Mesendoderm (in vitro differentiated cells): ENCODE results near the gene BICD1.

Source experiments
- DNase-seq: peaks from one replicate; pipeline ENCODE4 v3.0.0; 2013
- H2AK5ac ChIP-seq: 2 replicates; pipeline ENCODE4 v1.6.1; 2013; ENCODE audit warnings: low read length, inconsistent platforms
- H2BK120ac ChIP-seq: 2 replicates; pipeline ENCODE4 v1.6.1; 2013; ENCODE audit warnings: low read depth, mild to moderate bottlenecking, low read length, moderate library complexity, mixed read lengths
- H2BK15ac ChIP-seq: replicated peaks from 2 replicates; pipeline ENCODE4 v1.6.1; 2013; ENCODE audit warnings: low read depth, mild to moderate bottlenecking, moderate library complexity
- H2BK5ac ChIP-seq: 2 replicates; pipeline ENCODE4 v1.6.1; 2013; ENCODE audit warnings: low read length, inconsistent platforms
- H3K18ac ChIP-seq: 2 replicates; pipeline ENCODE4 v1.6.1; 2013; ENCODE audit warnings: mild to moderate bottlenecking, low read length, mixed read lengths
- H3K23ac ChIP-seq: one replicate; pipeline ENCODE4 v1.6.1; 2013; ENCODE audit warnings: low read length
- H3K27ac ChIP-seq: 2 replicates; pipeline ENCODE4 v1.5.1; 2013; ENCODE audit warnings: low read depth, mild to moderate bottlenecking, inconsistent platforms, low read length, moderate library complexity
- H3K27me3 ChIP-seq: 2 replicates; pipeline ENCODE4 v1.6.1; 2013; ENCODE audit warnings: low read length, control low read depth, mild to moderate bottlenecking, inconsistent platforms; ENCODE audit not compliant: insufficient read depth, poor library complexity
- H3K36me3 ChIP-seq: 2 replicates; pipeline ENCODE4 v1.6.1; 2013; ENCODE audit warnings: low read length, inconsistent platforms; ENCODE audit not compliant: control insufficient read depth, insufficient read depth
- H3K4ac ChIP-seq: one replicate; pipeline ENCODE4 v1.6.1; 2013; ENCODE audit warnings: low read depth, mild to moderate bottlenecking, low read length, moderate library complexity
- H3K4me1 ChIP-seq: 2 replicates; pipeline ENCODE4 v1.6.1; 2013; ENCODE audit warnings: low read depth, low read length, inconsistent platforms; ENCODE audit not compliant: control insufficient read depth
- H3K4me2 ChIP-seq: 2 replicates; pipeline ENCODE4 v1.6.1; 2013; ENCODE audit warnings: low read length
- H3K4me3 ChIP-seq: 2 replicates; pipeline ENCODE4 v1.5.1; 2013; ENCODE audit warnings: mild to moderate bottlenecking, low read length
- H3K56ac ChIP-seq: one replicate; pipeline ENCODE4 v1.6.1; 2013; ENCODE audit warnings: low read length
- H3K79me1 ChIP-seq: 2 replicates; pipeline ENCODE4 v1.6.1; 2013; ENCODE audit warnings: low read length, inconsistent platforms
- H3K79me2 ChIP-seq: 2 replicates; pipeline ENCODE4 v1.6.1; 2013; ENCODE audit warnings: mild to moderate bottlenecking, low read length; ENCODE audit not compliant: control insufficient read depth, insufficient read depth
- H3K9ac ChIP-seq: 2 replicates; pipeline ENCODE4 v1.6.1; 2013; ENCODE audit warnings: low read length, inconsistent platforms
- H4K5ac ChIP-seq: one replicate; pipeline ENCODE4 v1.6.1; 2013; ENCODE audit warnings: low read length
- H4K8ac ChIP-seq: one replicate; pipeline ENCODE4 v1.6.1; 2013; ENCODE audit warnings: low read depth, mild to moderate bottlenecking, control low read depth, low read length, moderate library complexity
- WGBS: extraction: QIAGEN DNeasy Blood & Tissue Kit; methylation state at CpG from one replicate; pipeline ENCODE4 v1.1.7; 2013; ENCODE audit warnings: low lambda C conversion rate, missing lambda C conversion rate; ENCODE audit not compliant: insufficient coverage; ENCODE audit errors: extremely low coverage; 5-methylcytosine and 5-hydroxymethylcytosine counted together

The BICD1 gene

DNA sequence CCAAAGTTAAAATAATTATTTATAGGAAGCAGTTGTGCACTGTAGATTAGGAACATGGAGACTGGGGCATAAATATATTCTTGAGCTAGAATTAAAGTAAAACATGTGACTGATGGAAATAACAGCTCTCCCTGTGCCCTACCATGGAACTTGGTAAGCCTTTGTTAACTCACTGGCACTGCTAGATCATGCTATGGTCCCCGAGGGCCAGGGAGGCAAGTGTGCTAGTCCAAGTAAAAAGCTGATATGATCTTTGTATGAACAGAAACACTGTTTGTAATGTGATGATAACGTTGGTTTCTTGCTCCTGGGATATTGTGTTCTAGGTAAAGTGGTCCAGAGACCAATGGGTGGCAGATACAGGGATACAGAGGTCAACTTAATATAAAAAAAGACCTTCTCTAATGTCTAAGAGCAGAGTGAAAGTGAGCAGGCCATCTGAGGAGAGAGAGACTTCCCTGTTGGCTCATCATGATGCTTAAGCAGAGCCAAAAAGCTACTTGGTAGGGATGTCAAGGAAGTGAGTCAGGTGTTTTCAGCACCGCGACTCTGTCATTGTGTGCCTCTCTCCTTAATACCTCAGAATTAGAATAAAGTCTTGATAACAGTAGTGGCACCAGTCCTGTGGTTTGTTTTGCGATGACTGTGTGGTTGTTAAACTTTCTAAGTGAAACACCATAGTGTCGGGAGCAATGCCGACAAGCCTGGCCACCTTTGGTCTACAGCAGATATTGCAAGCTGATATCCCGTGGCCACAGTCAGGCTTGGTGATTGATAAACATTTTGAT lies 27.6 kb downstream of the BICD1 start:
- Histone ChIP-seq H3K79me1 (peaks cover 11% of the 10 kb centered on the region), H4K5ac (no peak overlapping the region), H2BK120ac (no peak overlapping the region), H3K23ac (no peak overlapping the region), H3K27ac (no peak overlapping the region), H2BK15ac (no peak overlapping the region), H3K27me3 (no peaks in the 10 kb centered on the region), H3K79me2 (peaks cover 21% of the 10 kb centered on the region), H3K36me3 (no peaks in the 10 kb centered on the region), H3K9ac (no peak overlapping the region), H3K4me2 (no peak overlapping the region), H3K4me1 (no peaks in the 10 kb centered on the region), H3K4ac (no peak overlapping the region), H2BK5ac (no peak overlapping the region), H3K4me3 (no peak overlapping the region), H4K8ac (no peak overlapping the region), H2AK5ac (no peak overlapping the region), H3K56ac (no peak overlapping the region), H3K18ac (no peak overlapping the region)
- no peak for DNase-seq
- no CpG with 5 or more reads among the region's 8 CpGs for WGBS

GRCh38 chr12:32135967-32136366 lies 29.3 kb downstream of the BICD1 start:
- Histone ChIP-seq H2BK15ac (no peak overlapping the region), H3K27ac (no peak overlapping the region), H4K5ac (no peak overlapping the region), H3K4me3 (no peak overlapping the region), H3K18ac (no peak overlapping the region), H3K79me2 (peaks cover 24% of the 10 kb centered on the region), H3K4ac (no peak overlapping the region), H3K79me1 (peaks cover 11% of the 10 kb centered on the region), H3K56ac (no peak overlapping the region), H4K8ac (no peak overlapping the region), H3K23ac (no peak overlapping the region), H3K9ac (no peak overlapping the region), H3K4me2 (no peak overlapping the region), H2BK120ac (no peak overlapping the region), H3K36me3 (no peaks in the 10 kb centered on the region), H3K4me1 (no peaks in the 10 kb centered on the region), H2BK5ac (no peak overlapping the region), H2AK5ac (no peak overlapping the region), H3K27me3 (no peaks in the 10 kb centered on the region)
- WGBS: no CpG with 5 or more reads among the region's 2 CpGs
- no peak for DNase-seq

- no peak overlapping the region for H3K4me2 ChIP-seq
- WGBS: no CpG with 5 or more reads among the region's 4 CpGs
- H3K23ac ChIP-seq: no peak overlapping the region
- no peak overlapping the region for H2BK15ac ChIP-seq
- no peak overlapping the region for H3K4ac ChIP-seq
- H2BK120ac ChIP-seq: no peak overlapping the region
- H3K79me1 ChIP-seq: peaks cover 10% of the 10 kb centered on the region
- H3K9ac ChIP-seq: no peak overlapping the region
- no peak overlapping the region for H2AK5ac ChIP-seq
- no peak overlapping the region for H4K5ac ChIP-seq
- H3K36me3 ChIP-seq: no peaks in the 10 kb centered on the region
- H3K56ac ChIP-seq: no peak overlapping the region
- H3K27ac ChIP-seq: no peak overlapping the region
- H2BK5ac ChIP-seq: no peak overlapping the region
- no peaks in the 10 kb centered on the region for H3K4me1 ChIP-seq
- no peaks in the 10 kb centered on the region for H3K27me3 ChIP-seq
- no peak overlapping the region for H3K4me3 ChIP-seq
- H3K79me2 ChIP-seq: peaks cover 22% of the 10 kb centered on the region
- no peak overlapping the region for H3K18ac ChIP-seq
- no peak overlapping the region for H4K8ac ChIP-seq
- no peak for DNase-seq
Observed at GRCh38 chr12:32136404-32136803, 29.8 kb downstream of the BICD1 start.

DNA sequence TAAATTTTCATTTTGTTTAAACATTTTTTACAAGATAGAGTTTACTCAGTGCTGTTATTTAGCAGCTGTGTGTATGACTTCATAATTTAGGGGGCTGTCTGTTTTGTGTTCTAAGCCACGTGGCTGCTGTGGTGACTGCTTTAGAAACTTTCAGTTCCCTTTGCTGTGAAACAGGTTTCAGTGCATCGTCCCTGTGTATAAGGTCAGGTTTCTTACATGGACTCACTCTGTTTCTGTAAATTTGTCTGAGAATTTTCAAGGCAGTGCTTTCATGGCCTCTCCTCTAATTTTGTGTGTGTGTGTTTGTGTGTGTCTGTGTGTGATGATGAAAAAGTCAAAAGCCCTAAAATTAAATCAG lies 32.4 kb downstream of the BICD1 start:
- no peak overlapping the region for H4K5ac ChIP-seq
- peak; percentile 52 for DNase-seq
- no peak overlapping the region for H2BK120ac ChIP-seq
- H2BK15ac ChIP-seq: no peak overlapping the region
- no peak overlapping the region for H4K8ac ChIP-seq
- no peak overlapping the region for H3K4ac ChIP-seq
- H3K23ac ChIP-seq: no peak overlapping the region
- peak overlapping the region; percentile 68 for H3K18ac ChIP-seq
- H3K27ac ChIP-seq: peak overlapping the region; percentile 47
- peak overlapping the region; percentile 70 for H3K56ac ChIP-seq
- H3K79me1 ChIP-seq: peaks cover 8% of the 10 kb centered on the region
- H3K36me3 ChIP-seq: no peaks in the 10 kb centered on the region
- peaks cover 27% of the 10 kb centered on the region for H3K79me2 ChIP-seq
- H3K4me3 ChIP-seq: no peak overlapping the region
- no peaks in the 10 kb centered on the region for H3K4me1 ChIP-seq
- peak overlapping the region; percentile 16 for H3K4me2 ChIP-seq
- H2AK5ac ChIP-seq: no peak overlapping the region
- H3K9ac ChIP-seq: peak overlapping the region; percentile 58
- WGBS: no CpG with 5 or more reads among the region's 2 CpGs
- no peak overlapping the region for H2BK5ac ChIP-seq
- no peaks in the 10 kb centered on the region for H3K27me3 ChIP-seq

DNA sequence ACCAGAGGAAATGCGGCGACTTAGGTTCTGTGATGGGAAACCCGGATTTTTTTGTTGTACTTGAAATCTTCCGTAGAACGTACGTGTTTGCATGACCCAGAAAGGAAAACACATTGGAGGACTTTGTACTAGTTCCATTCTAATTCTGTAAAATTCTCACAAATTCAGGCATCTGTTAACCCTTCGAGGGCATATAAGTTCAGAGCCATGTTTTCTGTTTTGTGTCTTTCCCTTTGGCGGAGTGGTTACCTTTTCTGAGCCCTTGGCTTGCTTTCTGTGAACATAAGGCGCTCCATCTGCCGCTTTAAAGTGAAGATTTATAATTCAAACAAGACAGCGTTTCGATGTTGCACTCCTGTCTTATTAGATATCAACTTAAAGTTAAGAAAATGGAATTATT lies 34.2 kb downstream of the BICD1 start:
- Histone ChIP-seq H2BK5ac (no peak overlapping the region), H3K18ac (peak overlapping the region; percentile 91), H3K4ac (no peak overlapping the region), H3K4me2 (no peak overlapping the region), H3K4me1 (no peaks in the 10 kb centered on the region), H2BK15ac (no peak overlapping the region), H3K36me3 (no peaks in the 10 kb centered on the region), H4K8ac (no peak overlapping the region), H2AK5ac (no peak overlapping the region), H3K79me2 (peaks cover 25% of the 10 kb centered on the region), H3K23ac (no peak overlapping the region), H3K56ac (no peak overlapping the region), H3K79me1 (peaks cover 9% of the 10 kb centered on the region), H2BK120ac (no peak overlapping the region), H3K4me3 (no peak overlapping the region), H3K9ac (no peak overlapping the region), H3K27me3 (no peaks in the 10 kb centered on the region), H4K5ac (no peak overlapping the region), H3K27ac (no peak overlapping the region)
- WGBS: no CpG with 5 or more reads among the region's 12 CpGs
- DNase-seq: no peak

- no peak overlapping the region for H3K23ac ChIP-seq
- H3K4me2 ChIP-seq: no peak overlapping the region
- H3K4me1 ChIP-seq: no peaks in the 10 kb centered on the region
- DNase-seq: no peak
- no peak overlapping the region for H3K18ac ChIP-seq
- H3K27ac ChIP-seq: no peak overlapping the region
- H2BK5ac ChIP-seq: no peak overlapping the region
- no peak overlapping the region for H3K4me3 ChIP-seq
- H3K27me3 ChIP-seq: no peaks in the 10 kb centered on the region
- H2BK15ac ChIP-seq: no peak overlapping the region
- H3K79me2 ChIP-seq: peaks cover 34% of the 10 kb centered on the region
- H3K9ac ChIP-seq: no peak overlapping the region
- H3K79me1 ChIP-seq: peaks cover 9% of the 10 kb centered on the region
- H4K5ac ChIP-seq: no peak overlapping the region
- no peak overlapping the region for H3K4ac ChIP-seq
- no peak overlapping the region for H2BK120ac ChIP-seq
- no peak overlapping the region for H2AK5ac ChIP-seq
- no peak overlapping the region for H4K8ac ChIP-seq
- no CpG with 5 or more reads among the region's 1 CpG for WGBS
- H3K56ac ChIP-seq: no peak overlapping the region
- no peaks in the 10 kb centered on the region for H3K36me3 ChIP-seq
Observed at GRCh38 chr12:32145096-32145495, 38.4 kb downstream of the BICD1 start.
